SIG-M5 treated with dmso at 0.1 percent for 504 hours (cell line): ENCODE results near the gene AKAP13.

Source experiments
- DNase-seq: peaks from one replicate; lab custom pipeline; 2025; ENCODE audit not compliant: unreplicated experiment; lab: John Stamatoyannopoulos, UW

The AKAP13 gene

DNA sequence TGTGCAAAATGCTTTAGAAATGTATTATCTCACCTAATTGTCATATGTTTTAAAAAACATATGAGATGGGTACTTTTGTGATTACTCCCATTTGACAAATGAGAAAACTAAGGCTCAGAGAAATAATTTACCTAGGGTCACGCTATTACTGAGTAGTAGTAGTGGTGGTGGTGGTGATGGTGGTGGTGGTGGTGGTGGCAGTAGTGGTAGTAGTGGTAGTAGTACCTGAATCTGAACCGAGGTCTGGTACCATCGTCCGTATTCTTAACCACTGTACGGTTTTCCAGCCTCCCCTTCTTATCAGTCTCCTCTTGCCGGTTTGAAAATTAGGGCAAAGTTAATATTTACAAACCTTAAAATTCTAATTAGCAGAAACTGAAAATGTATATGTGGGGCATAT, 311.9 kb downstream of the AKAP13 start:
- DNase-seq: no peak

DNA sequence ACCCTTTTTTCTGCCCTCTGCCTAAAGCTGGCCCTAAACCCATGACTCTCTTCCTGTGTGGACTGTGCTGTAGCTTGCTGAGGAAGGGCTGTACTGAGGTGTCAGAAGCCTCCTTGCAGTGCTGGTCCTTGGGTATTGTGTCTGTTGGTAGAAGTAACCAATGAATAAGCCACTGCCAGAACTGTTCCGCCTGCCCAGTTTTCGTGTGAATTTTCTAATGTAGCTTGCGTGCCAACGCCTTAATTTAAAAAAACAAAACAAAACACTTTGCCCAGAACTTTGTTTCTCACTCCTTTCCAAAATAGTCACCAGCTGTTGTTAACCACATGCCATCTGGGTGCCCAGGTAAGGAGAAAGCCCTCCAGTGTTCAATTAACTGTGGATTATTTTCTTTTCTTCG, 312.5 kb downstream of the AKAP13 start:
- no peak for DNase-seq

DNA sequence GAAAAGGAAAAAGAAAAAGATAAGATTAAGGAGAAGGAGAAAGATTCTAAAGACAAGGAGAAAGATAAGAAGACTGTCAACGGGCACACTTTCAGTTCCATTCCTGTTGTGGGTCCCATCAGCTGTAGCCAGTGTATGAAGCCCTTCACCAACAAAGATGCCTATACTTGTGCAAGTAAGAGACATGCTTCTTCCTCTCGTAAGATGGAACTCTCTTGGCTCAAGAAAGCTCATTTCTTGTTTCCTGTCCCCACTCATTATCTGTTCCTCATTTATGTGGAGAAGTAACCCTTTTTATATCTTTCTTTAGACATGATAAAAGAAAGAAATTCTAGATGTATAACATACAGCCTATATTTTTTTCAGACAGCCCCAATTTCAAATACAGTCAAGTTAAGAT, 312.9 kb downstream of the AKAP13 start:
- DNase-seq: peak; percentile 34

DNA sequence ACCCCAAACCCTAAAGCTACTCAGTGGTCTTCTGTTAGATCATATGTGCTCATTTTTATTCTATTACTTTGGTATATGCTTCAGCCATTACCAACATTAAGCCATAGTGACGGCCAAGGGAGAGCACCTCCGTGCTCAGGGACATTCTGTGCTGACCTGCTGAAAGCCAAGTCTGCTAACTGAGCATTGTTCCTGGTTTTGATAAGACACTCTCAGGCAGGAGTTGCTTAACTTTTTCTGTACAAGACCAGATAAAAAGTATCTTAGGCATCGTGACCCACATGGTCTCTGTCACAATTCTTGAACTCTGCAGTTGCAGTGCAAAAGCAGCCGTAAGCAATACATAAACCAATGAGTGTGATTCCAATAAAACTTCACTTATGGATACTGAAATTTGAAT, 313.7 kb downstream of the AKAP13 start:
- DNase-seq: no peak

DNA sequence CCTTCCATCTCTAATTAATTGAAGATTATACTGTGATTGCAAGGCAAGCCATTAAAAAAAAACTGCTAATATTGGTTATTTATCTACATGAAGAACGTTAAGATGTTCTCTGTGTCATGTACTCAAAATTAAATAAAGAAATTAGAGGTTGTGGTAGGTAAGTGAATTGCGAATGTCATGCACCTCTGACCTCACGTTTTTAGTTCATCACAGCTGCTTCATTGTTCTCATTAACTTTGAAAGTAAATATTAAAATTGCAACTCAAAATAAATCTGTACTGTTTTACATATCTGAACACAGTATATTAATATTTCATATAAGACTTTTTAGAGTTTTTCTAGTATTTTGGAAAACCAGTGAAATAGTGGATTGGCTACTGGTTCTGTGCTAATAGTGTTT, 320.4 kb downstream of the AKAP13 start:
- no peak for DNase-seq

DNA sequence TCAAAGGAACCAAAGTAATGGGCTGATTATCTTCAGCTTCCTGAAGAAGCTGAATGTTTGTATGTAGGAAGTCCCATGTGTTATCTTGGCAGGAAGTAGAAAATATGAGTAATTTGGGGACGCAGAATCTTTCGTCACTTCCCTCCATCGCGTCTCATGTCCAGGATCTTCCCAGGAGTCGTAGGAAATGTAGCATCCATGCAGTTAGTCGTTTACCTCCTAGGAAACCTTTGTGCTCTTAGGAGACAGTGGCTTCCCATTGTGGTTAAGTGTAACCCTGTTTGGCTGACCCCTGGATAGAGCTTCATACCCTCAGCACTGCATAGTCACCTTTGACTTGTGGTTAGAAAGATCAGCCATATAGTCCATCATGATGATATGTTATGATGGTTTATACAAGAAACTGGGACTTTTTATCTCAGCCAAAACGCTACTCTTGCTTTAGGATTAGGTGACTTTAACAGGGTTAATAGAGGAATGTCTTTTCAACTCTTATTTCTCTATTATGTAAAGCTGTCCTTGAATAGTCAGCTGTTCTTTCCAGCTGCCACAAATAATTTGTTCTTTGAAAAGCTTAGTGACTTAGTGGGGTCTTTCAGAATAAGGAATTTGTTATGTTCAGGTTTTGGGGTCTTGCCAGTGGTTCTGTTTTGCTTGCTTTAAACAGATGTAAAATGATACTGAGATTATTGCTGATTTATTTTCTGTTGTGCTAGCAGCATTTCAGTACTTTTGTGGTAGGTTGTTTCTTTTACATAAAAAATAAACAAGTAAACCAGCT, 322.1 kb downstream of the AKAP13 start:
- no peak for DNase-seq

DNA sequence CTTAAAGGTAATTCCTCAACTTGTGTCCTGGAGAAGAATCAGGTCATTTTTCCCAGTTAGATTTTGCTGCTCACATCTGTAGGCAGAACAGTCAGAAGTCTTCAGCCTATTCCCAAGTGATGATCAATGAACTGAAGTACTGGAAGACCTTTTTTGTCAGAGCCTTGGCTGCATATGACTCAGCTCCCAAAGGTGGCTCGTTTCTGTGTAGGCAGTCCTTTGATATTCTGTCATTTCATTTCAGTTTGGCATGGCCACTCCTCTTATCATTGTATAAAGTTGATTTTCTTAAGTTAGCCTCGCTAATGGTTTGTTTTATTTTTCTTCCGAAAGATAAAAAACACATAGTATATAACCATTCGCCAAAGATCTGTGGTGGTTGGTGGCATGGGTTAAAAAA, 323.7 kb downstream of the AKAP13 start:
- DNase-seq: no peak

DNA sequence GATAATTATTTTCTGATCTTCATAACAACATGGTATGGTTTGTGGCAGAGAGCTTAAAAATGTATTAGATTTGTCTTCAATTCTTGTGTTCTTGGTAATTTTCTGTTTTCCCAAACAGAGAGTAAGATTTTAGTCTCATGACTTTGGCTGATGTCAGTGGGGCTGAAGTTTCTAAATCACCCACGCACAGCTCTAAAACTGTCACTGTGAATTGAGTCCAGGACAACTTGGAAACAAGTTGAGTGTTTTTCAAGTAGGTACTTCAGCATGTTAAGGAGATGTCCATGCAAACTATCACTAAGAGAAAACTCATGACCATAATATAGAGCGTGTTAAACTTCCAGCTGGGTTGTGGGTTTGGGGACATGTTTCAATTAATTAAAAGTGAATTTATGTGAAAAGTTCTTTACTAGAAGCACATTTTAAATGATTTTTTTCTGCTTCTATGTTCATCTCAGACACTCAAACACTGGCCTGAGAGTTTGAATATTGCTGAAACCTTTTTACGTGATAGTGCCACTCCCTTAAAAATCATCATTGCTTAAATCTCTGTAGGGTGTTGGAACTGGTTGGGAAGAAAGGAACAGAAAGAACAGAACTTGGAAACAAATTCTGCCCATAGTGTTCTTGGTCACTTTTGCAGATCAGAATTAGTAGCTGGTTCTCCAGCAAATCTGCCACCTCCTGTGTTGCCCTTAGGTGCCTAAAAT, 324.5 kb downstream of the AKAP13 start:
- DNase-seq: no peak

DNA sequence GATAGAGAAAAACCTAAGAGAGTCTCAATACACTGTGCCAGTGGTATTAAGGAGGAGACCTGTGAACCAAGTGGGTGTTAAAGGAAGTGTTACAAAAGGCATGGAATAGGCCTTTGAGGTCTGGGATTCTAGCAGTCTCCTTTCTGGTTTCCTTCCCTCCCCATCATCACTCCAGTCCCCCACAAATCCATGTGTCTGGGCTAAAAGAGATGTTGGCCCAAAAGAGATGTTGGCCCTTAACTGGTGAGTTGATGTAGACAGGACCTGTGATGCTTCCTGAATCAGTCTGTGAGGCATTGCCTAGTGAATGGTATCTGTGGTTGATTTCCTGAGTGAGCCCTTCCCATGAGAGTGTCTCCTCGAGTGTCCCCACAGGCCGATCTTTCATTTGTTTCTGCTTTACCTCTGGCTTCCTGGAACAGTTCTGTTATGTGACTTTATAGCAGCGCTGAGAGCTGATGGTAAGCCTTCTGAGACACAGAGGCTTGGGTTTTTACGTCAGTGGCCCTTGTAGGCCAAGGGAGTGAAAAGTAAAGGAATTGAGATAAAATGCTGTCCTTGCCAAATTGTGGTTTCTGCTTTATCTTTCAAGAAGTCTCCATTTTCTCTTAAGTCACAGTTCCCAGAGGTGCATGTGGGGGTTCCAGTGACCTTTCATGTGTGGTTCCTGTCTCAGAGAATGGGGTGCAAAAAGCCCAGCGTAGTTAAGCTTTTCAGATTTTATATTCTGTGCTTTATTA, 326.5 kb downstream of the AKAP13 start:
- no peak for DNase-seq

DNA sequence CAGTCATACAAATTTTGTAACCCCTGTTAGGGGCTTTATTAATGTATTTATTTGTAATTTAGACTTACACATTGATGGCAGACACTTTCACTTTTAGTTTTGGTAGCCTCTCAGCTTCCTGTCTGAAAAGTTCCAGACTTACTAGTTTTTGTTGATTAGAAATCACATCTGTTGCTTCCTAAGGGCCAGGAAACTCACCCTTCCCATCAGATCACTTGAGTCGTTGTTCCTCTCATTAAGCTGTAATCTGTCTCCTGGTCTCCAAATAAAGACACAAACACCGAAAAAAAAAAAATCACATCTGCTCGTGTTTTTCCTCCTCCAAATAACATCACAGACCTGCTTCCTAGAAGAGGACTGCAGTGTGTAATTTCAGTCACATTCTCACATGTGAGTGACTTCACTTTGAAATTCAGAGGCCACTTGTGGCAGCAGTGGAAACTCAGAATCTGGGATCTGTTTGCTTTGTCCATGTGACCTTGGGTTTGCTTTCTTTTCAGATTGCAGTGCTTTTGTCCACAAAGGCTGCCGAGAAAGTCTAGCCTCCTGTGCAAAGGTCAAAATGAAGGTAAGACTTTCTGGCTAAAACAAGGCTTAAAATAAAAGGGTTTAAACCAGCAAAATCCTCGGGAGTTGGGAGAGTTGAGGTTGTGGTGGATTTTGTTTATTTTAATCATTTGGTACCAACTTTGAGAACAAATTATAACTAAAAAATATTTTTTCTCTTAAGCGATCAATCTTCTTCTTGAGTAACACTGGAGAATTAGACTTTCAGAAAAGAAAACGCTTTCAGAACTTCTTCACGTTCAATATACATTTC, 327.3 kb downstream of the AKAP13 start:
- DNase-seq: peak; percentile 7

DNA sequence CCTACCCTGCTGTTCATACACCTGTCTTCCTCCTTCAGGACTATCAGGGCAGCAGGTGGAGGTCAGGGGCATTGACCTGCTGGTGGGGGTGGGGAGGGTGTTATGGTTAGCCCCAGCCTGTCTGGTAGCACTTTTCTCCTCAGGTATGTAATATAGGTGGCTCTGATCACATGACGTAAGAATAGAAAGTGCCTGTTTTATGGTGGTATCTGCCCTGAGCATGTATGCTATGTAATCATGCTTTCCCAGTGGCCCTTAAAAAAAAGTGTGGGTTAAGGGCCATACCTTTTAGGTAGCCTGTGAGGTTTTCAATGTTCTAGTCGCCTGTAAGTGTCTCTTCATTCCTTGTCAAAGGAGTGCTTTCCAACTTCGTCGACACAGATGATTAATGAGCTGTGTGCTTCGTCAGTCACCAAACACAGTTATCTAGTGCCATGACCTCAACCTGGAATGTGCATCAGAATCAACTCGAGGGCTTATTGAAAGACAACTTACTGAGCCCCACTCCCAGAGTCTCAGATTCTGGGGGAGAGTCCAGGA, 328.1 kb downstream of the AKAP13 start:
- DNase-seq: no peak

DNA sequence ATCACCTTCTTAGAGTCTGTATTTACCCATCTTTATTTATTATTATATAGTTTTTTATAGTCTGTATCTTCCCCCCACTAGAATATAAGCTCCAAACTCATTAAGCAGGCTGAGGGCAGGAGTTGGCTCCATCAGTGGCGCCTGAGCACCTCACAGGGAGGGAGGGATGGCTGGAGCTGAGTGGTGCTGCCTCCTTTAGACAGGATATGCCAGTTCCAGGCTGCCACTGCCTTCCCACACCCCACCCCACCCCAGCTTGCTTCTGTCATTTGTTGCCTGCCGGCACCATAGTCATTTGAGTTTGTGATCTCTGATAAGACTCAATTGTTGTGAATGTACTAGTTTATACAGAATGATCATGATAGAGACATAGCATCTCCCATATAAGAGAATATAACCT, 328.8 kb downstream of the AKAP13 start:
- no peak for DNase-seq

DNA sequence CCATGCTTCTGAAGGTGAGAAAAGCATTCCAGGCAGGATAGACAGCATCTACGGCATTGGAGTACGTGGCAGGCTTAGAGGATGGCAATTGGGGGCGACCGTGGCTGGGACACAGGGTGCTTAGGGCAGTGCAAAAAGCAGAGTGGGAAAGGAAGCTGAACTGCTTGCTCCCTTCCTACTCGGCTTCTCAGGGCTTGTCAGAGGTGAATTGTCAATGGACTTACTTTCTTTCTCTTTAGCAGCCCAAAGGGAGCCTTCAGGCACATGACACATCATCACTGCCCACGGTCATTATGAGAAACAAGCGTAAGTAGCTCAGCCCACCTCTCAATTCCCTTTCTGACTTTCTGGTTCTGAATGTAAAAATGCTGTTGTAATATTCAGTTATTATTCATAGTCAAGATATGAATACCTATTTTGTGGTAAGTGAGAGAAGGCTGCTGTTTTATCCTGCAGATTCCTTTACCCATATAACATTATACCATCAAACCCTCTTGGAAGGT, 330.0 kb downstream of the AKAP13 start:
- no peak for DNase-seq

DNA sequence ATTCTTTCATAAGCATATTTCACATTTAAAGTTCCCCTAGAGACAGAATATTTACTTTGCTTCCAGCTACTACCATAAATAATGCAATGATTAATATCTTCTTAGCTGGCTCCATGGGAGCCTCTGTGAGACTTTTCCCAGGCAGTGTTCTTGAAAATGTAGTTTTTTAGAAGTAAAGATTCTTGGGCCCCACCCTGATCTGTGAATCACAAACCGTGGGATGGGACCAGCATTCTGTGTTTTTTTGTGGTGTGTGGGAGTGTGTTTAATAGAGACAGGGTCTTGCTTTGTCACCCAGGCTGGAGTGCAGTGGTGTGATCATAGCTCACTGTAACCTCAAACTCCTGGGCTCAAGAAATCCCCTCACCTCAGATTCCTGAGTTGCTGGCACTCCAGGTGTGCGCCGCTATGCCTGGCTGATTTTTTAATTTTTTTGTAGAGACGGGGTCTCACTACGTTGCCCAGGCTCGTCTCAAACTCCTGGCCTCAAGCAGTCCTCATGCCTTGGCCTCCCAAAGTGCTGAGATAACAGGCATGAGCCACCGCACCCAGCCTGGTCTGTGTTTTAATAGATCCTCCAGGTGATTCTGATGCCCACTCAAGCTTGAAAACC, 331.3 kb downstream of the AKAP13 start:
- DNase-seq: no peak

DNA sequence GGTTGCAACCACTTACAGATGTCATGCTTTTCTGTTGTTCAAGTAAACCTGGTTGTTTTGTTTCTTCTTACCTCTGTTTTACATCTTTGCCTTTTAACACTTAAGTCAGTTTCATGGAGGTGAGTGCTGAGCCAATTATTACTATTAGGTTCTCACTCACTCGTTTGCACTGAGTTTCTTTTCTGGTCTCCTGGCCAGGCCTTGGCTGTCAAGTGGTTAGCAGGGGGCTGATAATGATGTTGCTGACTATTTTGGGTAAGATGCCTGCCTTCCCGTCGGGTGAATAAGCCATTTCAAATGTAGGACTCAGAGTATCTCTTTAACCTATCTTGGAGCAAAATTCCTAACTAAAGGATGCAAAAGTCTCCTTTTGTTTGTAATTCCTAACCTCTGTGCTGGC, 335.9 kb downstream of the AKAP13 start:
- no peak for DNase-seq

DNA sequence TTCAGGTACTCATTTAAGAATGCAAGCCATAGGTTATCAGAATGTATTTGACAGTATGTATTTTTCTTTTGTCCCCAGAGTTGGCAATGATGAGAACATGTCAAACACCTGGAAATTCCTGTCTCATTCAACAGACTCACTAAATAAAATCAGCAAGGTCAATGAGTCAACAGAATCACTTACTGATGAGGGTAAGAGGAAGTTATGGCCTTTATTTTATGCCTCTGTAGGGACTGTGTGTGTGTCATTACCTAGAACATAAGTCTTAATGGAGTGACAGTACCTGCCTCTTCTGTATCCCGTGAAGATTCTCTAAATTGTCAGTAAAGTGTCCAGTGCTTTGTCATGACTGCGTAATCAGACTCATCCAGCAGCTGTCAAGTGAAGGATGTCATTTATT, 336.8 kb downstream of the AKAP13 start:
- no peak for DNase-seq

DNA sequence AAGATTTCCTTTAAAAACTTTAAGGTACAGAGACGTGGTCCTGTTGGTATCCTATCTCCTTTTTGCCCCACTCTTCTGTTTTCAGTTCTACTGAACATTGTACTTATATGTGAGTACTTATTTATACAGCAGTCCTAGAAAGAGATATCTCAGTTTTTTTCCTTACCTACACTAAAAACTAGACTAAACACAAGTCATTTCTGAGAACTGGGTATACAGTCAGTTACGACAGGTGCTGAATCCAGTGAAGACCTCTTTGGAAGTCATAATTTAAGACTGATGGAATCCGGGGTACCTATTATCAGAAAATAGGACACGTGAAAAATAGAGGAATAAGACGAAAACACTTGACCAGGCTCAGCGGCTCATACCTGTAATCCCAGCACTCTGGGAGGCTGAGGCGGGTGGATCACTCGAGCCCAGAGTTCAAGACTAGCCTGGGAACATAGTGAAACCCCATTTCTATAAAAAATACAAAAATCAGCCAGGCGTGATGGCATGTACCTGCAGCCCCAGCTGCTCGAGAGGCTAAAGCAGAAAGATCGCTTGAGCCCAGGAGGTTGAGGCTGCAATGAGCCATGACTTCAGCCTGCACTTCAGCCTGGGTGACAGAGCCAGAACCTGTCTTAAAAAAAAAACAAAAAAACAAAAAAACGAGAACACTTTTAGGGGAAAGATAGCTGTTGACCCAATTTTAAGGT, 338.0 kb downstream of the AKAP13 start:
- no peak for DNase-seq

DNA sequence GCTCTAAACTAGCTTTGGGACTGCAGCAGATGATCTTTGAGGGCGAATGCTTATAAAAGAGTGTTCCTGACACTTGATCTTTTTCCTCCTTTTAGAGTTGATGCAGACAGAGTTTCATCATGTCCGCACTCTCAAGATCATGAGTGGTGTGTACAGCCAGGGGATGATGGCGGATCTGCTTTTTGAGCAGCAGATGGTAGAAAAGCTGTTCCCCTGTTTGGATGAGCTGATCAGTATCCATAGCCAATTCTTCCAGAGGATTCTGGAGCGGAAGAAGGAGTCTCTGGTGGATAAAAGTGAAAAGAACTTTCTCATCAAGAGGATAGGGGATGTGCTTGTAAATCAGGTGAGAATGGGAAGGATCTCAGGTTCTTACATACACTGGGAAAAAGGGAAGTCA, 338.6 kb downstream of the AKAP13 start:
- DNase-seq: no peak

DNA sequence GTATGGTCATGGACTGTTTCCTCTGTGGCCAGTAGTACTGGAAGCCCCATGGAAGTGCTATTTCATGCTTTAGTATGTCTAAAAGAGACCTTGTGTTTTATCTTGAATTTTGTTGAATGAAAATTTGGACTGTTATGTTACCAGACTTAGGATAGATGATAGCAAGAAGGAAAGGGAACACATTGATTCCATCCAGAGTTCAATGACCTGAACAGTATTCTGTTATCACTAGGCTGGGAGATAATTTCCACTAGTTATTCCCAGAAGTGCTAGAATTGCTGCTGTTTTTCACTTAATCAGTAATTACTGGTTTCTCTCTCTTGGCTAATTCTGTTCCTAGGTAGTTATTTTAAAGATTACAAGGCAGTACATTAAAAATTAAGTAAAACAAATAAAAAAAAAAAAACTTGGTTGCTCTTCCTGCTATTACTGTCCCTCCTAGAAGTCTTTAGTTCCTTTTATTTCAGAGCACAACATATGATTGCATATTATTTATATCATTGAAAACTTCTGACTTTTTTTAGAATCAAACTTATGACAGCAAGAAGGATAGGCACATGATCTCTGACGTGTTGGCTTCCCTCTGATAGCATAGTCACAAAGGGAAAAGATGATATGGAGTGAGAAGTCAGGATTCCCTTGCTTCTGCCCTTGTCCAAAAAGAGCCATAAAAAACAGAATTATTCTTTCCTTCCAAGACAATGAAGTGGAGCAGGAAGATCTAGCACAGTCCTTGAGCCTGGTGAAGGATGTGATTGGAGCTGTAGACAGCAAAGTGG, 342.2 kb downstream of the AKAP13 start:
- no peak for DNase-seq
